DMS153 treated with DMSO at 0.1 percent for 48 hours (cell line): Measurements from ENCODE around the gene TBX18.

Source experiments
- DNase-seq: peaks from one replicate; lab custom pipeline; 2025; ENCODE audit not compliant: unreplicated experiment; lab: John Stamatoyannopoulos, UW

Gene TBX18

GRCh38 chr6:84675651-84676050, 88.7 kb downstream of the TBX18 start:
- DNase-seq, result no peak

- no peak for DNase-seq
Measured at GRCh38 chr6:84674395-84674794, 90.0 kb downstream of the TBX18 start.

DNA sequence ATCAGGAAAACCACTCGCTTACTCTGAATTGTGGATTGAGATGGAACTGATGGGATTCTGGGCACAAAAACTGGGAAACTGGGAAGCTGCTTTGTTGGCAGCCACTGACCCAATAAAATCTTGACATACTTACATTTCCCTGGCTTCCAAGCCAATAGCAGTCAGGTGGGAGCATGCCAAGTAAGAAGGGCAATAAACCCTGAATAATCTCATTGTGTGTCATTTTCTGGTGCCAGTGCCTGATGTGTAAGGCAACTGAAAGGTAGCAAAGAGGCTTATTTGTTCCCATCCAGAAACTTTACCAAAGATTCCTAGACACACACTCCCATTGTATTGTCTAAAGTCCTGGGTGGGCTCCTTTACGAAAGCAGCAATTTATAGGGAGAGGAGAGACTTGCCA, 93.2 kb downstream of the TBX18 start:
- no peak for DNase-seq

GRCh38 chr6:84669945-84670344, 94.5 kb downstream of the TBX18 start:
- DNase-seq, result no peak

GRCh38 chr6:84667252-84668213, 96.9 kb downstream of the TBX18 start:
- DNase-seq, result no peak

DNA sequence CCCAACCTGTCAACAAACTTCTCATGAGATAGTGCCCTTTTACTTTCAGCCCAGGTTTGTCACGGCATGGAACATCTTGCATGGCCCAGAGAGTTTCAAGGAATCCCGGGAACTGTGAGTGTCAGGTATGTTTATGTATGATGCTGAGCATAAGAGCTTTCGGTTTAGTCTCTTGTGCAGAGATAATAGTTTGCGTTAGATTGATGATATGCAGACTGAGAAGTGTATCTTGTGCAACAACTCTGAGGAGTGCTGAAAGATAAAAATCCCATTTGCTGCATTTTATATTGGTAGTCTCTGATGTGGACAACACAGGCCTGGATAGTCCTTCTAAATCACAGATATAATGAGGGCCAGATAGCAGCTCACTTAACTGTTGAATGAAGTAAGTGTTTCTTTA, 99.0 kb downstream of the TBX18 start:
- no peak for DNase-seq

- DNase-seq, result no peak
Measured at GRCh38 chr6:84663866-84664265, 100.5 kb downstream of the TBX18 start.

DNA sequence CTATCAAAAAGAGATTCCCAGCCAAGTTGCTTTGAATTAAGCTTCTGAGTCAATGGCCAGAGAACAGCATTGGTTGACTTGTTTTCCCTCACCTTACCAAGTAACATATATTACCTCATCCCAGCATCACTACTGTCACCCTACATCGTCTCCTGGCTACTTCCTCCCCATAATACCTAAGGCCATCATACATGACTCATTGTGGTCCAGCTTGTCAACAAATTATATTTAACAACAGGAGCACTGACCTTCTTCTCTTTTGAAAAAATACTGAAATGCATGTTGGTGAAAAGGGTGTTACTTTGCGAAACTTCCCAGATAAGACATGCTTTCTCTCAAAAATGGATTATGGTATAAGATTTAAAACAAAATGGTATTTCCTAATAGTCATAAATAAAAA, 106.9 kb downstream of the TBX18 start:
- no peak for DNase-seq

DNA sequence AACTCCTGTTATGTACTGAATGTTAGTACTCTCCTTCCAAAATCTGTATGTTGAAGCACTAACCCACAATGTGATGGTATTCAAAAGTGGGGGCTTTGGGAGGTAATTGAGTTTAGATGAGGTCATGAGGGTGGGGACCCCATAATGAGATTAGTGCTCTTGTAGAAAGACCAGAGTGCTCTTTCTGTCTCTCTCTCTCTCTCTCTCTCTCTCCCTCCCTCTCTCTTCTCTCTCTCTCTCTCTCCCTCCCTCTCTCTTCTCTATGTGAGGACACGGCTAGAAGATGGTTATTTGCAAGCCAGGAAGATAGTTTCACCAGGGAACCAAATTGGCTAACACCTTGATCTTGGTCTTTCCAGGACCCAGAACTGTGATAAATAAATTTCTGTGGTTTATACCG, 107.4 kb downstream of the TBX18 start:
- no peak for DNase-seq

- no peak for DNase-seq
Measured at GRCh38 chr6:84653027-84653551, 111.3 kb downstream of the TBX18 start.

GRCh38 chr6:84652356-84653026, 111.9 kb downstream of the TBX18 start:
- DNase-seq, result no peak

- no peak for DNase-seq
Measured at GRCh38 chr6:84651583-84651982, 112.8 kb downstream of the TBX18 start.

DNA sequence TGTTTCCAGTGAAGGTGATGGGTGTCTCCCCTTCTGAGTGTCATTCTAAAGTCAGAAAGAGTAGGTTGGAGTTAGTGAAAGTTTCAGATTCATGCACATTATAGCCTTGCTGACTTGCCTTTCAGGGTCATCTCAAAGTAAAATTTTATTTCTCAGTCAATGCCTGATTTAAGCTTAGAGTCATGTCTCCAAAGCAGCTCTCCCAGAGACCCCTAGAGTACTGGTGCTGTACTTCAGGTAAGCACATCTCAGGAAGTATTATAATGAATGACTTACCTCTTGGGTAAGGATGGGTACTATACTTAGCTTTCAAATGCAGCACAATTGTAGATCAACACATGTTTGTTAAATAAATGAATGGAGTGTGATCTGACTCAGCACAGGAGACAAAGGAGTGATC, 116.0 kb downstream of the TBX18 start:
- no peak for DNase-seq

GRCh38 chr6:84645563-84646266, 118.7 kb downstream of the TBX18 start:
- DNase-seq, result no peak

- DNase-seq, result no peak
Measured at GRCh38 chr6:84645000-84645399, 119.4 kb downstream of the TBX18 start.

DNA sequence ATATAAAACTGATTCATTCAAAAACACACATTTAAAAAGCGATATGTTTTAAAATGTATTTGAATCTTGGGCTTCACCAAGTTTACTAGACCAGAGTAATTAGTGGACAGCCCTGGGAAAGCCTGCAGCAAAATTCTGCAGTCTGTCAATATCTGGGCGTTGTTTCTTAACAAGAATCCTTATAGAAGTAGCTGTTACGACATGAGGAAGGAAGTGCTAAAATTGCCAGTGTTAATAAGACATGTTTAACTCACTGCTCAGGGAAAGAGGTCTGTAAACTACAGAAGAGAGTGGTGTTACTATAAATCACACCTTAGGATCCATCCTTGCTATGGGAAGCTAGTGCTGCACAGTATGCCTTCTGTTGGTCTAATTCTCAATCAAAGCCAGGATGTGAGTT, 120.6 kb downstream of the TBX18 start:
- no peak for DNase-seq

DNA sequence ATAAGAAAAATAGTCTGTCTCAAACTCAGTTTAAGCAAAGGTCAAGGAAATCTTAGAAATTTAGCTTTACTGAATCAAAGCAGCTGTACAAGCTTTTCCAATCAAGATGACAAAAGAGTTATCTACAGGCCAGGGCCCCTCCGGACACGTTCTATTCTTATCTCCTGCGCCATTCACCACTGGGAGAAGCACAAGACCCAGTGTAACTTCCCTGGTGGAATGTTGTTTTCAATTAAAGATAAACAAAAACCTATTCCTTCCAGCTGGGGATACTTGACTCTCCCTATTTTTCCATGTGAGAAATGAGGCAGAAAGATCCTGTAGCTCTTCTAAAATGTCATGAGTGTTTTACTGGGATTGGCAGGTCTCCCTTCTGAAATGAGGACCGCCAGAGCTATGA, 123.3 kb downstream of the TBX18 start:
- no peak for DNase-seq

DNA sequence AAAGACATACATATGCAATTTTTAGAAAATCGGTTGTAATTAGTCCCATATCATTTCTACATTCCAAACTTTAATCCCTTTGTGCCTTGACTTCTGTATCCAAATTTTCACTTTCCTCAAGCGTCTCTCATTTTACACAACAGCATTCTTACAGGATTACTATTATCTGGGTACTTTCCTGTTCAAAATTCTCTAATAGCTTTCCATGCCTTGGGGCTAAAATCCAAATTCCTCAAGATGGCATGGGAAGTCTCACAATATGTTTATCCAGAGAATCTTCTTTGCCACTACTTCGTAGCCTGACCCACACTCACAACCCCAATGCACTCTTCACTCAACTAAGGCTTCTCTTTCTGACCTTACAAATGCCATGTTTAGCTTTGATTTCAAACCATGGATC, 125.0 kb downstream of the TBX18 start:
- DNase-seq, result no peak

DNA sequence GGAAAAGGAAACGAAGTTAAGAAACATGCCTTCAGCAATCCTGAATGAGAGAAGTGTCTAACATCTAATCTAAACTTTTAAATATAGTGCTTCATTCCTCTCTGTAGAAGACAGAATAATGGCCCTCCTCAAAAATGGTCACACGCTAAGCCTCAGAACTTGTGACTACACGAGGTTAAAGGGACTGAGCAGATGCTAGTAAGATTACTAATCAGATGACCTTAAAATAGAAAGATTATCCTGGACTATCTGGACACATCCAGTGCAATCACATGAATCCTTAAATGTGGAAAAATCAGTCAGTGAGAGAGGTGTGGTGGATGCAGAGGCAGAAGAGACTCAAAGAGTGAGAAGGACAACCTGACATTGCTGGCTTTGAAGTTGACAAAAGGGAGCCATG, 126.1 kb downstream of the TBX18 start:
- no peak for DNase-seq
